Testis (tissue), 3 donors: ENCODE results near the gene SNAPC1. TPM values are rescaled to one million over a fixed set of nuclear protein-coding genes. Genes with fewer than 3 reads are reported as not detected.

Experiments used
- DNase-seq: peaks from one replicate; pipeline ENCODE4 v3.0.0-alpha.2; 2019
- H3K27ac ChIP-seq, 2 donors: fragments of 200-600 bp; sonication (generic); one replicate each; pipeline ENCODE4 v1.5.1; 2019
- H3K27me3 ChIP-seq: fragments of 200-600 bp; sonication (generic); one replicate; pipeline ENCODE4 v1.5.1; 2019
- H3K36me3 ChIP-seq: fragments of 200-600 bp; sonication (generic); one replicate; pipeline ENCODE4 v1.5.1; 2017; ENCODE audit warnings: low read depth; ENCODE audit errors: missing control alignments
- H3K4me1 ChIP-seq: fragments of 200-600 bp; sonication (generic); one replicate; pipeline ENCODE4 v1.5.1; 2019
- H3K4me3 ChIP-seq, 2 donors: fragments of 200-600 bp; sonication (generic); one replicate each; pipeline ENCODE4 v1.5.1; 2017 to 2019
- H3K9me3 ChIP-seq: fragments of 200-600 bp; sonication (generic); one replicate; pipeline ENCODE4 v1.5.1; 2017
- POLR2A ChIP-seq: fragments of 450-650 bp; IDR thresholded peaks from one replicate; pipeline ENCODE4 v1.6.1; 2017; ENCODE audit warnings: antibody characterized with exemption, mild to moderate bottlenecking, moderate library complexity
- WGBS, 2 donors: methylation state at CpG; one replicate each; pipeline ENCODE4 v1.1.5; 2018; 5-methylcytosine and 5-hydroxymethylcytosine counted together
- intact Hi-C: fragments of 100-400 bp; cut with DNase I; formaldehyde crosslinking; loops from one replicate; pipeline ENCODE4 v1.15.1; 2023; ENCODE audit warnings: low total_unique reads
- polyA plus RNA-seq: library from polyadenylated mRNA; stranded (reverse); fragments of 350-450 nt; fragmentation: Illumina TruSeq; extraction: RNeasy Lipid Tissue Mini Kit (QIAGEN cat#74804); gene quantifications from one replicate; pipeline ENCODE4 v1.2.3, GENCODE V29; 2014; ENCODE audit warnings: low read depth, low replicate concordance; ENCODE audit not compliant: insufficient read depth
- total RNA-seq, 2 donors: library from RNA; depleted of rRNA; stranded (reverse); fragments of >200 nt; gene quantifications; one replicate each; pipeline ENCODE4 v1.2.3, GENCODE V29; 2016
- TF ChIP-seq, protein P1 (sequence below), 3 experiments: fragments of 450-650 bp in 2 of 3; fragments of 200-600 bp in 1 of 3; sonication (generic) in 1 of 3; IDR thresholded peaks; one replicate each; pipeline ENCODE4 v1.5.1; 2016 to 2019; ENCODE audit warnings: antibody characterized with exemption in 3 of 3, mild to moderate bottlenecking in 2 of 3, moderate library complexity in 1 of 3

The SNAPC1 gene
- total and polyA plus RNA-seq, 3 donors from 2014 or later: 16.2 to 27.9 (median 19.2) TPM

DNA sequence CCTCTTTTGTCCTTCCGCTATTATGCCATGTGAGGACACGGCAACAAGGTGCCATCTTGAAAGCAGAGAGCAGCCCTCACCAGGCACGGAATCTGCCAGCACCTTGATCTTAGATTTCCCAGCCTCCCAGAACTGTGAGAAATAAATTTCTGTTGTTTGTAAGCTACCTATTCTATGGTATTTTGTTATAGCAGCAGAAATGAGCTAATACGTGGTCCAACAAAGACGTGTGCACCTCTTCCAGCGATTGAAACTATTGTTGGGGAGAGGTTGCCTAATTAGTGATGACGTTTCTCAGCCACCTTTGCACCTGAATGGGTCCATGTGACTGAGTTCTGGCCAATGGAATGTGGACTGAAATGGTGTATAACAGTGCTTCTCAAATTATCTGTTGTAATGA, 2.3 kb upstream of the SNAPC1 start:
- TF ChIP-seq, protein P1, sequence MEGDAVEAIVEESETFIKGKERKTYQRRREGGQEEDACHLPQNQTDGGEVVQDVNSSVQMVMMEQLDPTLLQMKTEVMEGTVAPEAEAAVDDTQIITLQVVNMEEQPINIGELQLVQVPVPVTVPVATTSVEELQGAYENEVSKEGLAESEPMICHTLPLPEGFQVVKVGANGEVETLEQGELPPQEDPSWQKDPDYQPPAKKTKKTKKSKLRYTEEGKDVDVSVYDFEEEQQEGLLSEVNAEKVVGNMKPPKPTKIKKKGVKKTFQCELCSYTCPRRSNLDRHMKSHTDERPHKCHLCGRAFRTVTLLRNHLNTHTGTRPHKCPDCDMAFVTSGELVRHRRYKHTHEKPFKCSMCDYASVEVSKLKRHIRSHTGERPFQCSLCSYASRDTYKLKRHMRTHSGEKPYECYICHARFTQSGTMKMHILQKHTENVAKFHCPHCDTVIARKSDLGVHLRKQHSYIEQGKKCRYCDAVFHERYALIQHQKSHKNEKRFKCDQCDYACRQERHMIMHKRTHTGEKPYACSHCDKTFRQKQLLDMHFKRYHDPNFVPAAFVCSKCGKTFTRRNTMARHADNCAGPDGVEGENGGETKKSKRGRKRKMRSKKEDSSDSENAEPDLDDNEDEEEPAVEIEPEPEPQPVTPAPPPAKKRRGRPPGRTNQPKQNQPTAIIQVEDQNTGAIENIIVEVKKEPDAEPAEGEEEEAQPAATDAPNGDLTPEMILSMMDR (IDR thresholded peaks at IDR 0.05): no peak
- no peak for TF ChIP-seq POLR2A
- no peak for DNase-seq
- H3K4me3 ChIP-seq: no peak overlapping the region
- 71 to 88% methylated on average over 7 of the region's 7 CpGs for WGBS, 2 donors
- H3K36me3 ChIP-seq: no peaks in the 10 kb centered on the region
- intact Hi-C loops: no loop called here
- no peak overlapping the region for H3K27ac ChIP-seq
- H3K9me3 ChIP-seq: no peaks in the 10 kb centered on the region
- H3K4me1 ChIP-seq: peaks cover 7% of the 10 kb centered on the region
- no peaks in the 10 kb centered on the region for H3K27me3 ChIP-seq

DNA sequence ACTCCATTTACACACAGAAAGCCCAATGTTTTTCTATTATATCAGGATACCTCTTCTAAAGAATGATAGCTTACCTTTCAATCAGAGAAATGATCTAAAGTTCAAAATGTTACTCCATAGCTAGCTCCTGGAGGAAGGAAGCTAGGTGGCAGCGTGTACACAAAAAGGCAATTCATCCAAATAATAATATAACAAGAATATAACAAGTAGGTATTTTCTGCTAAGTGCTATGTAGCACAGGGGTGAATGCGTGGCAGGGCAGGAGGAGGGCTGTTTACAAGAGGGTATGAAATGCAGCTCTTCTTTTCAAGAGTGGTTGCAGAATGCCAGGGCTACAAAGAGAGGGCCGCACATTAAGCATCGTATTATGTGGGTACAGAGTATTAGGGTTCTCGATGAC, 663 bp upstream of the SNAPC1 start:
- intact Hi-C loops: no loop called here
- H3K4me3 ChIP-seq: peak overlapping the region; percentile 82
- peaks cover 7% of the 10 kb centered on the region for H3K4me1 ChIP-seq
- H3K27ac ChIP-seq: peak overlapping the region; percentile 83 to 97
- 31 to 33% methylated on average over 5 of the region's 5 CpGs for WGBS, 2 donors
- TF ChIP-seq, protein P1 (IDR thresholded peaks at IDR 0.05): no peak
- TF ChIP-seq POLR2A: no peak
- DNase-seq: peak; percentile 28
- H3K9me3 ChIP-seq: no peaks in the 10 kb centered on the region
- no peaks in the 10 kb centered on the region for H3K27me3 ChIP-seq
- no peaks in the 10 kb centered on the region for H3K36me3 ChIP-seq

DNA sequence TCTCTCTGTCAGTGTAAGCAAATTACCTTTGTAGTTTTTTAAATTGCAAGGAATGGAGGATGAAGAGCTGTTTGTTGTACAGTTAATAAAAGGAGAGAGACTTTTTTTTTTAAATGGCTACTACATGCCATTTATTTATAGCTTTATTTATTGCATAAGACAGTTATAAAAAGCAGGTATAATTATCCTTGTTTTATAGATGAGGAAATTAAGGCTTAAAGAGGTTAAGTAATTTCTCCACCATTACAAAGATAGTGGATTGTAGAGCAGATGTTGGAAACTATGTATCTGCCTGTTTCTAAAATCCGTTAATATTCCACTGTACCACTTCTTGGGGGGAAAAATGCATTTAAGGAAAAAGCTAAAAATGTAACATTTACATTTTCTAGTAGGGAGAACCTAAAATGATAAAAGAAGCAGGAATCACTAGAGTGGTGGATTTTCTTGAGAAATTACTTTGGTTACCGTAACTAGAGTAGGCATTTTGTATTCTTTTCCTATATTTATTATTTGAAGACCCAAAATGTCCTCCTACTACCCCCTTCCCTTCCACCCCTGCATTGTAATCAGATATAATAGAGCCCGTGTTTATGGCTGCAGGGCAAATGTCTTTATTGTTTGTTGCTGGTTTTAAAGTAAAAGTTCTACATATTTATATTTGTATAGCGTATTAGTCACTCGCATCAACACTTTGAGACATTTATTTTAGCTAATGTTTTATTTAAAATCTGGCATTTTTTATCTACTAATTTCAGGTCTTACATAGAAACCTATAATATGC, 2.3 kb downstream of the SNAPC1 start:
- intact Hi-C loops: no loop called here
- Histone ChIP-seq H3K27me3 (no peaks in the 10 kb centered on the region), H3K4me1 (peaks cover 7% of the 10 kb centered on the region), H3K4me3 (no peak overlapping the region), H3K36me3 (no peaks in the 10 kb centered on the region), H3K9me3 (no peaks in the 10 kb centered on the region), H3K27ac (peak overlapping the region in 1 of 2 donors; percentile 97)
- TF ChIP-seq POLR2A: no peak
- TF ChIP-seq, protein P1 (IDR thresholded peaks at IDR 0.05): no peak
- no peak for DNase-seq
- WGBS, 2 donors: 70 to 71% methylated on average over 5 of the region's 5 CpGs

DNA sequence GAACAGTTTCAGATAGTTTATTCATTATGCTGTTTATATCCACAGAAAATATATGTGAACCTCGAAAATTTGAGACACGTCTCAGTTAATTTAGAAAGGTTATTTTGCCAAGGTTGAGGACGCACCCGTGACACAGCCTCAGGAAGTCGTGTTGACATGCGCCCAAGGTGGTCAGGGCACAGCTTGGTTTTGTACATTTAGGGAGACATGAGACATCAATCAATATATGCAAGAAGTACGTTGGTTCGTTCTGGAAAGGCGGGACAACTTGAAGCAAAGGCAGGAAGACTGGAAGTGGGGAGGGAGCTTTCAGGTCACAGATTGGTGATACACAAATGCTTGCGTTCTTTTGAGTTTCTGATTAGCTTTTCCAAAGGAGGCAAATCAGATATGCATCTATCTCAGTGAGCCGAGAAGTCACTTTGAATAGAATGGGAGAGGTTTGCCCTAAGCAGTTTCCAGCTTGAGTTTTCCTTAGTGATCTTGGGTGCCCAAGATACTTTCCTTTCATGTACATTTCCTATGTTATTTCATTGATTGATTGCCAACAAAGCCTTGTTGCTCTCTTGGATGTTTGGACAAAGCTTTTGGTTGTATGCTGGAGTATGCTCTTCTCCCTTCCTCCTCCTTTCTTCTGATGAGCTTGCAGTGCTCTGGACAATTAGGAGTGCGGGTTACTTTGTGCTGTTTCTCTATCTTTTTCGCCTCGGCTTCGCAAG, 3.2 kb downstream of the SNAPC1 start:
- TF ChIP-seq POLR2A: no peak
- TF ChIP-seq, protein P1 (IDR thresholded peaks at IDR 0.05): no peak
- Histone ChIP-seq H3K36me3 (no peaks in the 10 kb centered on the region), H3K4me3 (no peak overlapping the region), H3K4me1 (peaks cover 7% of the 10 kb centered on the region), H3K27me3 (no peaks in the 10 kb centered on the region), H3K9me3 (no peaks in the 10 kb centered on the region), H3K27ac (peak overlapping the region in 1 of 2 donors; percentile 23)
- peak; percentile 25 for DNase-seq
- 67 to 74% methylated on average over 15 of the region's 15 CpGs for WGBS, 2 donors
- intact Hi-C loops: no loop called here
